ENCODE results near the gene SOX8. TPM values are rescaled to one million over a fixed set of nuclear protein-coding genes. Genes with fewer than 3 reads are reported as not detected.

SOX8 gene
- total RNA-seq, 1 donor from 2014 or later: 0.47 TPM

GRCh38 chr16:999677-1000076 is 18.1 kb downstream of the SOX8 start:
- H3K9me3 Mint-ChIP-seq: no peaks in the 10 kb centered on the region
- H3K36me3 Mint-ChIP-seq (ENCODE audit: low read depth): no peaks in the 10 kb centered on the region
- H3K4me1 Mint-ChIP-seq (ENCODE audit: low read depth): peaks cover 33% of the 10 kb centered on the region
- H3K4me3 Mint-ChIP-seq: no peak overlapping the region
- DNase-seq (ENCODE audit: low spot score): no peak
- intact Hi-C loops (cut with micrococcal nuclease): no loop called here
- peaks cover 25% of the 10 kb centered on the region for H3K27me3 Mint-ChIP-seq (ENCODE audit: insufficient read depth)
- H3K27ac Mint-ChIP-seq: no peak overlapping the region

GRCh38 chr16:1000608-1001007 is 19.0 kb downstream of the SOX8 start:
- no peak for DNase-seq (ENCODE audit: low spot score)
- intact Hi-C loops (cut with micrococcal nuclease): no loop called here
- H3K4me3 Mint-ChIP-seq: no peak overlapping the region
- H3K27me3 Mint-ChIP-seq (ENCODE audit: insufficient read depth): peaks cover 23% of the 10 kb centered on the region
- no peaks in the 10 kb centered on the region for H3K9me3 Mint-ChIP-seq
- no peak overlapping the region for H3K27ac Mint-ChIP-seq
- H3K36me3 Mint-ChIP-seq (ENCODE audit: low read depth): no peaks in the 10 kb centered on the region
- H3K4me1 Mint-ChIP-seq (ENCODE audit: low read depth): peaks cover 25% of the 10 kb centered on the region

DNA sequence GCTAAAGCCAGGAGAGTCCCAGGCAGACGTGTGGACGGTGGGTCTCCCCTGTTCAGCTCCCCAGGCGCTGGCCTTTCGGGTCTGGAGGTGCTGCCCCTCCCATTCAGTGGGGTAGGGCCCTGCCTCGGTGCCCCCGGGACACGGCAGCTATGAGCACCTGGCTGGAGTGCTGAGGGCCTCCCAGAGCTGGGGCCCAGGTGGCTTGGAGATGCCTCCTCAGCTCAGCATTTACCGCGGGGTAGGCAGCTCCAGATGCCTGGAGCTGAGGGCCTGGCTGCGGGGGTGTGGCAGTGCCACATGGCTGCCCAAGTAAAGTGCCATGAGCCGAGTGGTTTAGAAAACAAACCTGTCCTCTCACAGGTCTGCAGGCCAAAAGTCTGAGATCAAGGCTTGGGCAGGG is 19.5 kb downstream of the SOX8 start:
- Mint-ChIP-seq H3K36me3 (ENCODE audit: low read depth) (no peaks in the 10 kb centered on the region), H3K4me1 (ENCODE audit: low read depth) (peaks cover 29% of the 10 kb centered on the region), H3K9me3 (no peaks in the 10 kb centered on the region), H3K27me3 (ENCODE audit: insufficient read depth) (peaks cover 26% of the 10 kb centered on the region), H3K27ac (no peak overlapping the region), H3K4me3 (no peak overlapping the region)
- intact Hi-C loops (cut with micrococcal nuclease): no loop called here
- DNase-seq (ENCODE audit: low spot score): no peak

DNA sequence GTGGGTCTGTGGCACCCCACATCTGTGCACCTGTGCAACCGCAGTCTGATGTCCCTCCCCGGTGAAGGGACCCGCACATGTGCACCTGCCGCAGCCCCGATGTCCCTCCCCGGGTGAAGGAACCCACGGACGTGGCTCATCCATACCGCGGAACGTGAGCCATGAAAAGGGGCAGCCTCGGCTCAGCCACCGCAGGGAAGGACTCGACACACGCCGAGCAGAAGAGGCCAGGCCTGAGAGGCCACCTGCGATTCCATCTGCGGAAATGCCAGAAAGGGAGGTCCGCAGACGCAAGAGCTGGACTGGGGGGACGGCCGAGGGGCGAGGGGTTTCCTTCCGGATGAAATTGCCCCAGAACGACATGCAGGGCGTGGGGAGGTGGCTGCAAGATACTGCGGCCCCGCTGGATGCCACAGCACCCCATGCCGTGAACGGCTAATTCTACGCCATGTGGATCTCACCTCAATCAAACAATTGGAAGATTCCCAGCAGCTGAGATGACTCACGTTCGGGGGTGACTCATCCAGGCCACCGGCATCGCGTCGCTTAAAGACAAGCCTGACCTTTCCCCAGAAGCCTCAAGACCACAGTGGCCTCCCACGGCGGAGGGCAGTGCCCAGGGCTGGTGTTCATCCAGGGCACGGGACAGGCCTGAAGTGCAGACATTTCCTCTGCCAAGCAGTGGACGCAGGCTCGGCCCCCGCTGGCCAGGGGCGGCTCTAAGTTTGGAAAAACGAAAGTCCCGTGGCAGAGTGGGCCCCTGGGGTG is 21.0 kb downstream of the SOX8 start:
- intact Hi-C loops (cut with micrococcal nuclease): no loop called here
- Mint-ChIP-seq H3K4me1 (ENCODE audit: low read depth) (peaks cover 17% of the 10 kb centered on the region), H3K4me3 (peak overlapping the region; percentile 30)

DNA sequence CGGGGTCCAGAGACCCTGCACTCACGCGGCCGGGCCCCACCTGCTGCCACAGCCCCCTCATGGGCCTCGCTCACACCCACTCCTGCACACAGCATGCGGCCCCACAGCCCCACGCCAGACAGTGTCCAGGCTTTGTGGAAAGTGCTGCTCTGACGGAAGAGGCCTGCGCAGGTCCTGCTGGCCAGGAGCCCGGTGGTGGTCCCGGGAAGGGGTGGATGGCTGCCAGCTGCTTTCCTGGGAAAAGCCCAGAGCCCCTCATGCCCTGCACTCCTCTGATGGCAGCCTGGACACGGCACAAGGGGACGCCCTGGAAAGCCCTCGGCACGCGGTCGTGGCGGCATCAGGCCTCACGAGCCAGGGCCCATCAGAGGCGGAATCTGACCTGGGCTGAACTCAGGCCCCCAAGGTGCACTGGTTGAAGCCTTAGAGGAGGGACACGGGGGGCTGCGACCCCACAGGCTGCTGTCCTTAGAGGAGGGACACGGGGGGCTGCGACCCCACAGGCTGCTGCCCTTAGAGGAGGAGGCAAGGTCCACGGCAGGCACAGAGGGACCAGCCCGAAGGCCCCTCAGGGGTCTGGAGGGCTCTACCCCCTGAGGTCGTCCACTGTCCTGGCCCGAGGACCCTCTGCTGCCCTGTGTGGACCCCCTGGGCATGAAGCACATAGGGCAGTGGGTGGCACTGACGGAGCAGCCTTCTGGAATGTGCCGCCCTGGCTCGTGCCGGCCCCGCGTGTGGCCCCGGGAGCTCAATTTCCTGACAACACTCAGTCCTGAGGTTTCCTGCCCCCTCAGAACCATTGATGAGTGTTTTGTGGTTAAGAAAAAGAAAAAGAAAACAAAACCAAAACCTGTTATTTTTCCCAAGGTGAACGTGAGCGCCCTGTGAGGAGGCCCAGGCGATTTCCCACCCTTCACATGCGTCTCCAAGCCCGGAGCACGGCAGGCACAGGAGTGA is 22.1 kb downstream of the SOX8 start:
- H3K27ac Mint-ChIP-seq: no peak overlapping the region
- peak; percentile 29 for DNase-seq (ENCODE audit: low spot score)
- no peaks in the 10 kb centered on the region for H3K9me3 Mint-ChIP-seq
- no peaks in the 10 kb centered on the region for H3K36me3 Mint-ChIP-seq (ENCODE audit: low read depth)
- H3K27me3 Mint-ChIP-seq (ENCODE audit: insufficient read depth): peaks cover 18% of the 10 kb centered on the region
- intact Hi-C loops (cut with micrococcal nuclease): loop anchor here (1.0 kb wide), 1 partner anchor 32 kb away; no protein-coding TSS in a partner anchor
- H3K4me1 Mint-ChIP-seq (ENCODE audit: low read depth): peaks cover 11% of the 10 kb centered on the region
- H3K4me3 Mint-ChIP-seq: peak overlapping the region; percentile 11

More for the DNA sequence above, 21.0 kb downstream of the SOX8 start:
- no peaks in the 10 kb centered on the region for H3K36me3 Mint-ChIP-seq (ENCODE audit: low read depth)
- peak; percentile 18 for DNase-seq (ENCODE audit: low spot score)
- peaks cover 21% of the 10 kb centered on the region for H3K27me3 Mint-ChIP-seq (ENCODE audit: insufficient read depth)
- H3K27ac Mint-ChIP-seq: peak overlapping the region; percentile 61
- no peaks in the 10 kb centered on the region for H3K9me3 Mint-ChIP-seq

- Mint-ChIP-seq H3K9me3 (no peaks in the 10 kb centered on the region), H3K27ac (no peak overlapping the region), H3K4me3 (no peak overlapping the region), H3K36me3 (ENCODE audit: low read depth) (no peaks in the 10 kb centered on the region), H3K27me3 (ENCODE audit: insufficient read depth) (peaks cover 16% of the 10 kb centered on the region), H3K4me1 (ENCODE audit: low read depth) (peaks cover 11% of the 10 kb centered on the region)
- no peak for DNase-seq (ENCODE audit: low spot score)
- intact Hi-C loops (cut with micrococcal nuclease): no loop called here
These were observed 23.7 kb downstream of the SOX8 start for GRCh38 chr16:1005286-1005685.

DNA sequence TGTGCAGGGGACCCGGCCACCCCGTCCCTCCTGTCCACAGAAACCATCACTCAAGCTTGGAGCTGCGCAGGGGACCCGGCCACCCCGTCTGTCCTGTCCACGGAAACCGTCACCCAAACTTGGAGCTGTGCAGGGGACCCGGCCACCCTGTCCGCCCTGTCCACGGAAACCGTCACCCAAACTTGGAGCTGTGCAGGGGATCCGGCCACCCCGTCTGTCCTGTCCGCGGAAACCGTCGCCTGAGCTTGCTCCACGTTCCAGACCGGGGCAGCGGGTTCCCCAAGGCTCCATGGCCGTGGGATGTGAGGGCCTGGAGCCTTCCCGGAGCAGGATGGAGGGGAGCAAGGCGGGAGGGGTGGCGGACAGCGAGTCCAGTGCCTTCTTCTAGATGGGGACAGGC is 25.2 kb downstream of the SOX8 start:
- peaks cover 11% of the 10 kb centered on the region for H3K4me1 Mint-ChIP-seq (ENCODE audit: low read depth)
- no peaks in the 10 kb centered on the region for H3K9me3 Mint-ChIP-seq
- no peak overlapping the region for H3K4me3 Mint-ChIP-seq
- intact Hi-C loops (cut with micrococcal nuclease): no loop called here
- DNase-seq (ENCODE audit: low spot score): no peak
- no peak overlapping the region for H3K27ac Mint-ChIP-seq
- H3K36me3 Mint-ChIP-seq (ENCODE audit: low read depth): no peaks in the 10 kb centered on the region
- peaks cover 10% of the 10 kb centered on the region for H3K27me3 Mint-ChIP-seq (ENCODE audit: insufficient read depth)

- H3K27me3 Mint-ChIP-seq (ENCODE audit: insufficient read depth): peaks cover 10% of the 10 kb centered on the region
- no peaks in the 10 kb centered on the region for H3K9me3 Mint-ChIP-seq
- intact Hi-C loops (cut with micrococcal nuclease): no loop called here
- no peak for DNase-seq (ENCODE audit: low spot score)
- H3K27ac Mint-ChIP-seq: no peak overlapping the region
- H3K36me3 Mint-ChIP-seq (ENCODE audit: low read depth): no peaks in the 10 kb centered on the region
- H3K4me1 Mint-ChIP-seq (ENCODE audit: low read depth): peaks cover 11% of the 10 kb centered on the region
- no peak overlapping the region for H3K4me3 Mint-ChIP-seq
These were observed 25.8 kb downstream of the SOX8 start for GRCh38 chr16:1007284-1007850.

GRCh38 chr16:1008085-1008484 is 26.5 kb downstream of the SOX8 start:
- H3K36me3 Mint-ChIP-seq (ENCODE audit: low read depth): no peaks in the 10 kb centered on the region
- intact Hi-C loops (cut with micrococcal nuclease): no loop called here
- H3K27me3 Mint-ChIP-seq (ENCODE audit: insufficient read depth): peaks cover 10% of the 10 kb centered on the region
- H3K4me3 Mint-ChIP-seq: no peak overlapping the region
- H3K4me1 Mint-ChIP-seq (ENCODE audit: low read depth): peaks cover 11% of the 10 kb centered on the region
- no peak for DNase-seq (ENCODE audit: low spot score)
- H3K9me3 Mint-ChIP-seq: no peaks in the 10 kb centered on the region
- H3K27ac Mint-ChIP-seq: no peak overlapping the region

- H3K36me3 Mint-ChIP-seq (ENCODE audit: low read depth): no peaks in the 10 kb centered on the region
- no peaks in the 10 kb centered on the region for H3K9me3 Mint-ChIP-seq
- no peak overlapping the region for H3K27ac Mint-ChIP-seq
- DNase-seq (ENCODE audit: low spot score): no peak
- peaks cover 5% of the 10 kb centered on the region for H3K4me1 Mint-ChIP-seq (ENCODE audit: low read depth)
- peaks cover 9% of the 10 kb centered on the region for H3K27me3 Mint-ChIP-seq (ENCODE audit: insufficient read depth)
- H3K4me3 Mint-ChIP-seq: no peak overlapping the region
- intact Hi-C loops (cut with micrococcal nuclease): no loop called here
These were observed 28.0 kb downstream of the SOX8 start for GRCh38 chr16:1009358-1010150.

- Mint-ChIP-seq H3K4me3 (no peak overlapping the region), H3K4me1 (ENCODE audit: low read depth) (peaks cover 5% of the 10 kb centered on the region), H3K9me3 (no peaks in the 10 kb centered on the region), H3K36me3 (ENCODE audit: low read depth) (no peaks in the 10 kb centered on the region), H3K27ac (no peak overlapping the region), H3K27me3 (ENCODE audit: insufficient read depth) (peaks cover 9% of the 10 kb centered on the region)
- intact Hi-C loops (cut with micrococcal nuclease): no loop called here
- DNase-seq (ENCODE audit: low spot score): no peak
These were observed 28.7 kb downstream of the SOX8 start for GRCh38 chr16:1010251-1010650.

GRCh38 chr16:1010815-1011214 is 29.2 kb downstream of the SOX8 start:
- Mint-ChIP-seq H3K27me3 (ENCODE audit: insufficient read depth) (peaks cover 8% of the 10 kb centered on the region), H3K36me3 (ENCODE audit: low read depth) (no peaks in the 10 kb centered on the region), H3K4me1 (ENCODE audit: low read depth) (peaks cover 4% of the 10 kb centered on the region), H3K27ac (no peak overlapping the region), H3K4me3 (no peak overlapping the region), H3K9me3 (no peaks in the 10 kb centered on the region)
- DNase-seq (ENCODE audit: low spot score): no peak
- intact Hi-C loops (cut with micrococcal nuclease): no loop called here
